ENCODE data around the gene GCNT2. TPM values are rescaled to one million over a fixed set of nuclear protein-coding genes. Genes with fewer than 3 reads are reported as not detected.

The GCNT2 gene
- total RNA-seq, 1 donor from 2014 or later: 27.4 TPM

DNA sequence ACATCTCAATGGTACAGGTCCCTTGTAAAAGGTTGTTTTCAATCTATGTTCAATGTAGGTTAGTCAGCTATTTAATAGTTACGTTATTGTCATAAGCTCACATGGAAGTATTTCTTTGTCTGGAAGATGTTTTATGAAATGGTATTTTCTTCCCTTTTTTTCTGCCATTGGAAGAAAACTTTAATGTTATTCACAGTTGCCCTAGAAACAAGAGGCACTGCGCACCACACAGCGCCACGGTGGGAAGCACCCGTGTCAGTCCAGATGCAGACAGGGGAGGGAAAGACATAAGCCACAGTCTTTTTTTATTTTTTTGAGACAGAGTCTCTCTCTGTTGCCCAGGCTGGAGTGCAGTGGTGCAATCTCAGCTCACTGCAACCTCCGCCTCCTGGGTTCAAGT is 82.1 kb downstream of the GCNT2 start:
- Histone ChIP-seq H3K9me3 (no peaks in the 10 kb centered on the region), H3K27me3 (no peaks in the 10 kb centered on the region), H3K27ac (no peak overlapping the region), H3K36me3 (no peaks in the 10 kb centered on the region), H3K4me3 (no peak overlapping the region), H3K4me1 (no peaks in the 10 kb centered on the region)
- TF ChIP-seq, protein P1, sequence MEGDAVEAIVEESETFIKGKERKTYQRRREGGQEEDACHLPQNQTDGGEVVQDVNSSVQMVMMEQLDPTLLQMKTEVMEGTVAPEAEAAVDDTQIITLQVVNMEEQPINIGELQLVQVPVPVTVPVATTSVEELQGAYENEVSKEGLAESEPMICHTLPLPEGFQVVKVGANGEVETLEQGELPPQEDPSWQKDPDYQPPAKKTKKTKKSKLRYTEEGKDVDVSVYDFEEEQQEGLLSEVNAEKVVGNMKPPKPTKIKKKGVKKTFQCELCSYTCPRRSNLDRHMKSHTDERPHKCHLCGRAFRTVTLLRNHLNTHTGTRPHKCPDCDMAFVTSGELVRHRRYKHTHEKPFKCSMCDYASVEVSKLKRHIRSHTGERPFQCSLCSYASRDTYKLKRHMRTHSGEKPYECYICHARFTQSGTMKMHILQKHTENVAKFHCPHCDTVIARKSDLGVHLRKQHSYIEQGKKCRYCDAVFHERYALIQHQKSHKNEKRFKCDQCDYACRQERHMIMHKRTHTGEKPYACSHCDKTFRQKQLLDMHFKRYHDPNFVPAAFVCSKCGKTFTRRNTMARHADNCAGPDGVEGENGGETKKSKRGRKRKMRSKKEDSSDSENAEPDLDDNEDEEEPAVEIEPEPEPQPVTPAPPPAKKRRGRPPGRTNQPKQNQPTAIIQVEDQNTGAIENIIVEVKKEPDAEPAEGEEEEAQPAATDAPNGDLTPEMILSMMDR (IDR thresholded peaks at IDR 0.05): no peak
- peak; percentile 92 for ATAC-seq
- intact Hi-C loops (cut with DNase I): no loop called here
- peak; percentile 79 for DNase-seq

DNA sequence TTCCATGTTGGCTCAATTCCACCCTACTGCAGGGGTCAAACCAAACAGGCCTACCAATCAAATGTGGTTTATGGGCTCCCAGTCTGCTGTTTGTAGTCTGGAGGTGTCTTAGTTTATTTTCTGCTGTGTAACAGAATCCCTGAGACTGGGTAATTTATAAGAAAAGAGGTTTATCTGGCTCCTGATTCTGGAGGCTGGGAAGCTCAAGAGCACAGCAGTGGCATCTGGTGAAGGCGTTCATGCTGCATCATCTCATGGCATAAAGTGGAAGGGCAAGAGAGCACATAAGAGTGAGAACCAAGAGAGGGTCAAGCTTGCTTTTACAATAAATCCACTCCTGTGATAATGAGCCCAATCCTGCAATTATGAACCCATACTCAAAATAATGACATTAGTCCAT is 87.9 kb downstream of the GCNT2 start:
- intact Hi-C loops (cut with DNase I): no loop called here
- DNase-seq: no peak
- Histone ChIP-seq H3K27ac (no peak overlapping the region), H3K4me3 (no peak overlapping the region), H3K27me3 (no peaks in the 10 kb centered on the region), H3K4me1 (no peaks in the 10 kb centered on the region), H3K36me3 (no peaks in the 10 kb centered on the region), H3K9me3 (no peaks in the 10 kb centered on the region)
- TF ChIP-seq, protein P1 (IDR thresholded peaks at IDR 0.05): no peak
- no peak for ATAC-seq

DNA sequence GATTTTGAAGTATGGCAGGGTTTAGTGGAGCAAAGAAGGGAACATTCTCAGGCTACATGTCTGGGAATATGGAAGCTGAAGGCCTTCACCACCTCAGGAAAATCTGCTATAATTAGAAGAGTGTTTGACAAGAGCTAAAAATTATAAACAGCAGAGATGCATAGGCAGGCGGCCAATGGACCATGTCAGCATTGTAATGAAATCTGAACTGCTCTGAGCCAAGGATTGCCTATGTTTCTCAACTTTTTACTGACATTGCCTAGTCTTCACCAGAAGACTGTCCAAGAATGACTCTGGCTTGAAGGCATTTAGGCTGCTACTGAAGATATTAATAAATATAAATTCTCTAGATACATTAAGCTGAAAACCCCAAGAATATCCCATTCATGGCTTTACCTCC is 89.1 kb downstream of the GCNT2 start:
- intact Hi-C loops (cut with DNase I): no loop called here
- Histone ChIP-seq H3K36me3 (no peaks in the 10 kb centered on the region), H3K9me3 (no peaks in the 10 kb centered on the region), H3K27me3 (no peaks in the 10 kb centered on the region), H3K4me1 (no peaks in the 10 kb centered on the region), H3K4me3 (no peak overlapping the region), H3K27ac (no peak overlapping the region)
- DNase-seq (no peak), ATAC-seq (no peak)
- TF ChIP-seq, protein P1 (IDR thresholded peaks at IDR 0.05): no peak

DNA sequence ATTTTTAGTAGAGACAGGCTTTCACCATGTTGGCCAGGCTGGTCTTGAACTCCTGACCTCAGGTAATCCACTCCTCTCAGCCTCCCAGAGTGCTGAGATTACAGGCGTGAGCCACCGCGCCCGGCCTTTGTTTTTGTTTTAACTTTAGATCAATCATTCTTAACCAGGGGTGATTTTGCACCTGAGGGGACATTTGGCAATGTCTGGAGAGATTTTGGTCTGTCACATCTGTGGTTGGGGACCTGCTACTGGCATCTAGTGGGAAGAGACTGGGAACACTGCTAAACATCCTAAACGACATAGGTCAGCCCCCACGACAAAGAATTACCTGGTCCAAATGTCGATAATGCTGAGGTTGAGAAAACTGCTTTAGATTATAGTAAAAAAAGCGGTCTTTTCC is 91.0 kb downstream of the GCNT2 start:
- DNase-seq (no peak), ATAC-seq (no peak)
- TF ChIP-seq, protein P1 (IDR thresholded peaks at IDR 0.05): no peak
- H3K36me3 ChIP-seq: no peaks in the 10 kb centered on the region
- no peak overlapping the region for H3K4me3 ChIP-seq
- no peaks in the 10 kb centered on the region for H3K9me3 ChIP-seq
- no peaks in the 10 kb centered on the region for H3K27me3 ChIP-seq
- H3K4me1 ChIP-seq: no peaks in the 10 kb centered on the region
- intact Hi-C loops (cut with DNase I): no loop called here
- H3K27ac ChIP-seq: no peak overlapping the region

DNA sequence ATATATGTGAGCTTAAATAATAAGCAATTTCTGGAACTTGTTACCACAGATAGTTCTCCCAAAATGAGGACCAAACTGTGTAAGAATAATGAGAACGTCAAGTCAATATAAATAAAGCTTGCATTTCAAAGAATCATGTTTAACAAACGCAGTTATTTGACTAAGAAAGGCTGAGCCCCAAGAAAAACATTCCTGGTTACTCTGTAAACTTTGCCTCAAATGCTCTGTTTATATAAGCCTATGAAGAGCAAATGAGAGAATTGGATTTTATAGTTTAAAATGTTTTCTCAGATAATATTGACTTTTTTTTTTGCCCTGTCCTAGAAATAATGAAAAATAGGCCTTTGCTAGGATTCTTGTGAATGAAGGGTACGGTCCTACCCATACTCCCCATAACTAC is 91.9 kb downstream of the GCNT2 start:
- intact Hi-C loops (cut with DNase I): no loop called here
- Histone ChIP-seq H3K36me3 (no peaks in the 10 kb centered on the region), H3K9me3 (no peaks in the 10 kb centered on the region), H3K4me3 (no peak overlapping the region), H3K4me1 (no peaks in the 10 kb centered on the region), H3K27me3 (no peaks in the 10 kb centered on the region), H3K27ac (no peak overlapping the region)
- no peak for ATAC-seq
- TF ChIP-seq, protein P1 (IDR thresholded peaks at IDR 0.05): no peak
- DNase-seq: no peak

DNA sequence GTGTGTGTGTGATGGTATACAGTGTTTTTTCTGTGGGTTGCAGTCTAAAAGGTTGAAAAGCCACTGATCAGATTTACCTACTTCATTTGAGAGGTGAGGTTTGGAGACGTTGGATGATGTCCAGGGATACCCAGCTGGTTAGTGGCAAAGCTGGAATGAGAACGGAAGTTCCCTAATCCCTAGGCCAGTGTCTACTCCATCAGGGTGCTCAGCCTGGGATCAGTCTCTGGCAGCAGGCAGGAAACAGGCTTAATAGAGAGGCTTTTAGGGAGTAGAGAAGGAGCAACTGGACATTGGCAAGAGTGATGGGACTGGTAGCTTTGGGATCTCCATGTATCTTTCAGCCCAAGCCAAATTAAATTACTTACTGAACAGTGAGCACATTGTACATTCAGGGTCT is 92.6 kb downstream of the GCNT2 start:
- Histone ChIP-seq H3K36me3 (no peaks in the 10 kb centered on the region), H3K27ac (no peak overlapping the region)
- ATAC-seq: no peak

More for the DNA sequence above, 92.6 kb downstream of the GCNT2 start:
- intact Hi-C loops (cut with DNase I): no loop called here
- Histone ChIP-seq H3K9me3 (no peaks in the 10 kb centered on the region), H3K4me3 (no peak overlapping the region), H3K27me3 (no peaks in the 10 kb centered on the region), H3K4me1 (no peaks in the 10 kb centered on the region)
- DNase-seq: no peak
- TF ChIP-seq, protein P1 (IDR thresholded peaks at IDR 0.05): no peak

All from upper lobe of right lung (tissue), 1 donor.